Gastroesophageal sphincter (tissue), 4 donors: ENCODE results near the gene CTXND1. TPM values are rescaled to one million over a fixed set of nuclear protein-coding genes. Genes with fewer than 3 reads are reported as not detected.

Source experiments
- ATAC-seq: fragments of 150-250 bp; one replicate; pipeline ENCODE4 v1.9.1; 2016; ENCODE audit warnings: mild to moderate bottlenecking, moderate library complexity
- H3K27ac ChIP-seq, 4 donors: fragments of 200-600 bp; sonication (generic) in 3 of 4; 1 replicate in 3 of 4; 2 replicates in 1 of 4; pipeline ENCODE4 v1.5.1; 2016 to 2019
- H3K27me3 ChIP-seq: fragments of 200-600 bp; sonication (generic); one replicate; pipeline ENCODE4 v1.5.1; 2019
- H3K36me3 ChIP-seq, 2 donors: fragments of 200-600 bp; sonication (generic); one replicate each; pipeline ENCODE4 v1.5.1; 2019; ENCODE audit warnings: control low read depth in 1 of 2
- H3K4me1 ChIP-seq, 3 donors: fragments of 200-600 bp; sonication (generic); 1 replicate in 2 of 3; 2 replicates in 1 of 3; pipeline ENCODE4 v1.5.1; 2016 to 2019; ENCODE audit warnings: control low read depth in 2 of 3
- H3K4me3 ChIP-seq, 2 donors: fragments of 200-600 bp; sonication (generic); one replicate each; pipeline ENCODE4 v1.5.1; 2019; ENCODE audit warnings: mild to moderate bottlenecking in 1 of 2, moderate library complexity in 1 of 2
- H3K9me3 ChIP-seq, 3 donors: fragments of 200-600 bp; sonication (generic); one replicate each; pipeline ENCODE4 v1.5.1; 2017 to 2019; ENCODE audit warnings: control low read depth in 2 of 3
- CTCF ChIP-seq, 4 experiments: fragments of 200-600 bp in 2 of 4; fragments of 450-650 bp in 2 of 4; sonication (generic) in 1 of 4; IDR thresholded peaks; one replicate each; pipeline ENCODE4 v1.5.1; 2017 to 2019; ENCODE audit warnings: antibody characterized with exemption in 4 of 4, mild to moderate bottlenecking in 2 of 4, moderate library complexity in 2 of 4
- EP300 ChIP-seq: sonication (generic); formaldehyde crosslinking; IDR thresholded peaks from one replicate; pipeline ENCODE4 v1.6.1; 2017; ENCODE audit warnings: antibody characterized with exemption, mild to moderate bottlenecking
- POLR2A ChIP-seq, 2 donors: fragments of 450-650 bp; IDR thresholded peaks; one replicate each; pipeline ENCODE4 v1.6.1; 2017; ENCODE audit warnings: antibody characterized with exemption in 2 of 2, mild to moderate bottlenecking in 2 of 2, moderate library complexity in 1 of 2
- POLR2AphosphoS5 ChIP-seq: sonication (generic); formaldehyde crosslinking; IDR thresholded peaks from one replicate; pipeline ENCODE4 v1.6.1; 2017; ENCODE audit warnings: antibody characterized with exemption
- WGBS, 2 donors: methylation state at CpG; one replicate each; pipeline ENCODE4 v1.1.5; 2018; ENCODE audit warnings: low coverage in 1 of 2; 5-methylcytosine and 5-hydroxymethylcytosine counted together
- total RNA-seq, 4 donors: library from RNA; depleted of rRNA; stranded (reverse); fragments of >200 nt; gene quantifications; one replicate each; pipeline ENCODE4 v1.1.0, GENCODE V29; 2016

The CTXND1 gene
- total RNA-seq, 4 donors from 2014 or later = 0.27 to 0.85 (median 0.75) TPM

- ATAC-seq = no peak
- Histone ChIP-seq H3K9me3 (no peaks in the 10 kb centered on the region), H3K4me1 (no peaks in the 10 kb centered on the region), H3K36me3 (no peaks in the 10 kb centered on the region), H3K27ac (no peak overlapping the region), H3K4me3 (no peak overlapping the region), H3K27me3 (peaks cover 14% of the 10 kb centered on the region)
- no peak for TF ChIP-seq POLR2AphosphoS5
- no peak for TF ChIP-seq EP300
- no peak for TF ChIP-seq CTCF (IDR thresholded peaks at IDR 0.05)
- no peak for TF ChIP-seq POLR2A (IDR thresholded peaks at IDR 0.05)
- 75 to 88% methylated on average over 4 to 7 of the region's 7 CpGs for WGBS, 2 donors
These were observed 16.1 kb upstream of the CTXND1 start for GRCh38 chr15:80268101-80268500.

DNA sequence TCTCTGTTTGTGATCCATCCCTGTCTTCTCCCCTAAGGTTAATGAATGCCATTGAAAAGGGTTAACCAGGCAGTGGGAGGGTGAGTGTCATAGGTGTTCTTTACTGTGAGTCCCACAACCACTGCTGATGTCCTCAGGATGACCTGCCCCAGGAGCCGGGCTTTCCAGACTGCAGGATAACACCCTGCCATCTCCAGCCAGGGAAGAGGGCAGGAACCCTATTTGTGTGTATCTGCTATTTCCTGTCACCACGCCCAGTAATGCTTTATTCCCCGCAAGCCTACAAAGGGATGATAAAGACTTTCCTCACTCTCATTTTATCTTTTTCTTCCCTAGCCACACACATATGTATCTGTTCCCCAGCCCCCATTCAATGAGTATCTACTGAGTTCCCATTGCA lies 15.6 kb upstream of the CTXND1 start:
- H3K27me3 ChIP-seq = peaks cover 16% of the 10 kb centered on the region
- no peaks in the 10 kb centered on the region for H3K4me1 ChIP-seq
- TF ChIP-seq EP300 (no peak), CTCF (IDR thresholded peaks at IDR 0.05) (no peak), POLR2AphosphoS5 (no peak)
- WGBS, 2 donors = 71 to 89% methylated on average over 2 to 3 of the region's 3 CpGs
- H3K4me3 ChIP-seq = no peak overlapping the region
- H3K9me3 ChIP-seq = no peaks in the 10 kb centered on the region
- no peak for ATAC-seq
- H3K27ac ChIP-seq = no peak overlapping the region
- no peaks in the 10 kb centered on the region for H3K36me3 ChIP-seq

DNA sequence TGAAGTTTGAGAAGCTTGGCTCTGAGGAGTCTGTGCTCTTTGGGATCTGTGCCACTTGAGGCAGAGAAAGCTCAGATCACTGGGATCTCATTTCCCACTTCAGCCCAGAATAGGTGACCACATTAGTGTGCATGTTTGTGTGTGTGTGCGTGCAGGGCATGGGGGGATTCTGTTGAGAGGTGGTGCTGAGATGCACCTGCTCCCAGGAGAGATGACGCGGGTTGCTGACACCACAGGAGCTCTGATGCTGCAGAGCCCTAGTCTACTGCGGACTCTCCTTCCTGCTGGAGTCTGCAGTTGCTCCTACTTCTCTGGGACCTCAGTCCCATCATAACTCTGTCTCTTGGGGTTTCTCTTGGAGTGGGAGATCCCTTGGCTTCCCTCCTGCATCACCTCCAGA lies 14.7 kb upstream of the CTXND1 start:
- no peak for TF ChIP-seq POLR2A (IDR thresholded peaks at IDR 0.05)
- no peak for TF ChIP-seq EP300
- H3K9me3 ChIP-seq = no peaks in the 10 kb centered on the region
- WGBS, 2 donors = 80% methylated on average over 3 of the region's 4 CpGs; no CpG with 5 or more reads in 1 of the 2 donors
- H3K27me3 ChIP-seq = peaks cover 25% of the 10 kb centered on the region
- H3K4me3 ChIP-seq = no peak overlapping the region
- no peaks in the 10 kb centered on the region for H3K4me1 ChIP-seq
- no peaks in the 10 kb centered on the region for H3K36me3 ChIP-seq
- no peak for ATAC-seq
- no peak overlapping the region for H3K27ac ChIP-seq

GRCh38 chr15:80266113-80266512 lies 14.1 kb upstream of the CTXND1 start:
- TF ChIP-seq POLR2AphosphoS5 (no peak), EP300 (no peak), CTCF (IDR thresholded peaks at IDR 0.05) (no peak), POLR2A (IDR thresholded peaks at IDR 0.05) (no peak)
- no peak overlapping the region for H3K27ac ChIP-seq
- ATAC-seq = no peak
- no peaks in the 10 kb centered on the region for H3K4me1 ChIP-seq
- 63 to 65% methylated on average over 3 of the region's 3 CpGs for WGBS, 2 donors
- peaks cover 31% of the 10 kb centered on the region for H3K27me3 ChIP-seq
- H3K36me3 ChIP-seq = no peaks in the 10 kb centered on the region
- no peak overlapping the region for H3K4me3 ChIP-seq
- no peaks in the 10 kb centered on the region for H3K9me3 ChIP-seq

DNA sequence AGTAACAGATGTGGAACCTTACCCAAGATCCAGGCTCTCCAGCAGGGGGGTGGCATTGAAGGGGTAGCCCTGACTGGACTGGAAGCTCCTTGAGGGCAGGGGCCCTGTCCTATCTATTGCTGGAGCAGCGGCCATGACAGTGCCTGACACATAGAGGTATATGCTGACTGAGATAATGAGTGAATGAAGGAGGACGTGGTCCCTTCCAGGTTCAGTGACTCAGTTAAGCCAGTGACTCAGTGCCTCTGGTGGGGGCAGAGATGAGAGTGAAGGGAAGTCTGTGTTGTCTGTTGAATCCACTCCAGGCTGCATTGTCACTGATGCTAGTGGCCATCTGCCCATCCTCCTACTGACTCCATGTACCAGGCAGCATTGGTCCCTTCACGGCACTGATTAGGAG lies 13.0 kb upstream of the CTXND1 start:
- Histone ChIP-seq H3K4me1 (no peaks in the 10 kb centered on the region), H3K36me3 (no peaks in the 10 kb centered on the region), H3K27me3 (peaks cover 42% of the 10 kb centered on the region), H3K9me3 (no peaks in the 10 kb centered on the region), H3K27ac (no peak overlapping the region), H3K4me3 (no peak overlapping the region)
- TF ChIP-seq EP300 (no peak), POLR2AphosphoS5 (no peak), POLR2A (IDR thresholded peaks at IDR 0.05) (no peak), CTCF (IDR thresholded peaks at IDR 0.05) (no peak)
- 48% methylated on average over 2 of the region's 3 CpGs; no CpG with 5 or more reads in 1 of the 2 donors for WGBS, 2 donors
- ATAC-seq = no peak
